Measurements from ENCODE around the gene SCGB2A2. TPM values are rescaled to one million over a fixed set of nuclear protein-coding genes. Genes with fewer than 3 reads are reported as not detected.

SCGB2A2 gene
- total and polyA plus RNA-seq, 2 experiments from 2014 or later, result not detected

- Histone ChIP-seq H3K27me3 (ENCODE audit: insufficient read depth) (no peaks in the 10 kb centered on the region), H3K27ac (ENCODE audit: low read depth) (no peak overlapping the region), H3F3A (replicated peaks; ENCODE audit: low read depth) (no peaks in the 10 kb centered on the region), H2AFZ (no peak overlapping the region), H3K4me2 (no peak overlapping the region), H3K9me2 (ENCODE audit: insufficient read depth) (no peaks in the 10 kb centered on the region), H3K79me2 (replicated peaks; ENCODE audit: insufficient read depth) (no peaks in the 10 kb centered on the region), H3K4me1 (ENCODE audit: insufficient read depth) (peaks cover 4% of the 10 kb centered on the region), H3K4me3 (no peak overlapping the region), H3K36me3 (ENCODE audit: insufficient read depth) (no peaks in the 10 kb centered on the region), H4K20me1 (replicated peaks; ENCODE audit: insufficient read depth) (no peaks in the 10 kb centered on the region)
- no peaks in the 10 kb centered on the region for H3K9me3 Mint-ChIP-seq
- ATAC-seq, result no peak
- no peak for DNase-seq (ENCODE audit: low spot score)
- no peak overlapping the region for H3K4me3 Mint-ChIP-seq
- no peaks in the 10 kb centered on the region for H3K27me3 Mint-ChIP-seq (ENCODE audit: insufficient read depth, low read depth, poor library complexity)
- H3K4me1 Mint-ChIP-seq, result peaks cover 10% of the 10 kb centered on the region
- TF ChIP-seq JUNB (IDR thresholded peaks at IDR 0.05; ENCODE audit: unreplicated experiment) (no peak), STAT1 (IDR thresholded peaks at IDR 0.05; ENCODE audit: unreplicated experiment) (no peak), POLR2AphosphoS5 (IDR thresholded peaks at IDR 0.05; ENCODE audit: low read depth) (no peak), CTCF (conservative IDR thresholded peaks at IDR 0.05; ENCODE audit: low read depth in 2 of 2) (no peak), EZH2 (IDR thresholded peaks at IDR 0.05; ENCODE audit: low read depth, unreplicated experiment) (no peak), ZNF462 (CRISPR knock-in tag; IDR thresholded peaks at IDR 0.05) (no peak), ZNF114 (CRISPR knock-in tag; IDR thresholded peaks at IDR 0.05) (no peak), CREB1 (CRISPR knock-in tag; IDR thresholded peaks at IDR 0.05; ENCODE audit: low read depth) (no peak), EZH2phosphoT487 (IDR thresholded peaks at IDR 0.05; ENCODE audit: unreplicated experiment) (no peak), REST (IDR thresholded peaks at IDR 0.05; ENCODE audit: unreplicated experiment) (no peak), ZNF331 (CRISPR knock-in tag; IDR thresholded peaks at IDR 0.05; ENCODE audit: low read depth) (no peak), NANOG (IDR thresholded peaks at IDR 0.05; ENCODE audit: borderline replicate concordance) (no peak)
- TF ChIP-seq, protein P1, sequence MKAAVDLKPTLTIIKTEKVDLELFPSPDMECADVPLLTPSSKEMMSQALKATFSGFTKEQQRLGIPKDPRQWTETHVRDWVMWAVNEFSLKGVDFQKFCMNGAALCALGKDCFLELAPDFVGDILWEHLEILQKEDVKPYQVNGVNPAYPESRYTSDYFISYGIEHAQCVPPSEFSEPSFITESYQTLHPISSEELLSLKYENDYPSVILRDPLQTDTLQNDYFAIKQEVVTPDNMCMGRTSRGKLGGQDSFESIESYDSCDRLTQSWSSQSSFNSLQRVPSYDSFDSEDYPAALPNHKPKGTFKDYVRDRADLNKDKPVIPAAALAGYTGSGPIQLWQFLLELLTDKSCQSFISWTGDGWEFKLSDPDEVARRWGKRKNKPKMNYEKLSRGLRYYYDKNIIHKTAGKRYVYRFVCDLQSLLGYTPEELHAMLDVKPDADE (IDR thresholded peaks at IDR 0.05), result no peak
- no peaks in the 10 kb centered on the region for H3K36me3 Mint-ChIP-seq (ENCODE audit: low read depth)
- no peak overlapping the region for H3K27ac Mint-ChIP-seq
These were observed 52.6 kb downstream of the SCGB2A2 start for GRCh38 chr11:62322524-62322923.

All from GM23338 (cell line).